GM19372 (cell line): ENCODE data around the gene CMSS1.

Source experiments
- ATAC-seq: cut with Tn5 transposase; IDR thresholded peaks from one replicate; pipeline ENCODE4 v1.9.1; 2021; ENCODE audit warnings: mild to moderate bottlenecking, low read depth, moderate library complexity; ENCODE audit not compliant: unreplicated experiment

CMSS1 gene

DNA sequence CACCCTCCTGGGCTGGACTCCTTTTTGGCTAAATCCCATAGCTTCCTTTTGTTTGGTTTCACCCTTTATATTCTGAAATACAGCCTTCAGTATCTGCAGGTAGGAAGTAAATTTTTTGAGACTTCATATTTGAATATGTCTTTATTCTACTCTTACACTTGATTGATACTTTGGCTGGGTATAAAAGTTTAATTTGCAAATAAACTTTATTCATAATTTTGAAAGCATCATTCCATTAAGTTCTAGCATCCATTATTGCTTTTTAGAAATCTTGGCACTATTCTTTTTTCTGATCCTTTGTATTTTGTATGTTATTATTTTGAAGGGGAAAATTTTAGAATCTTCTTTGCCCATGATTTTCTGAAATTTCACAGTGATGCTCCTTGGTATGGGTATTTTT lies 337.9 kb downstream of the CMSS1 start:
- no peak for ATAC-seq

DNA sequence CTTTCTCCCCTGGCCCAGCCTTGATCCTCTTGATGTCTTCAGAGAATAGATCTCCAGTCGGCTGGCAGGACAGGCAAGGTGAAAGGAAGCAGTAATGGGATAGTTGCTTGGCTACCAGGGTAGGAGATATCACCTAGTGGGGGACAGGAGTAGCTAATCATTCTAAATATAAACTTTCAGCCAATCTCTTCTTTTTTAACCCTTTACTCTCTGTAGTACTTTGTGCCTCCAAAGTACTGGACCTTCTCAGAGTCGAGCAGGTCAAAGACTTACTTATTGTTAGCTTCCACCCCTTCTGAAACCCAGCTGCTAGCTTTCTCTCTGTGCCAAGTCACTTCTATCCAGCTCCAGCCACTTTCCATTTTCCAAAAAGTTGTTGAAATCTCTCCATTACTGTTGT lies 340.0 kb downstream of the CMSS1 start:
- no peak for ATAC-seq

DNA sequence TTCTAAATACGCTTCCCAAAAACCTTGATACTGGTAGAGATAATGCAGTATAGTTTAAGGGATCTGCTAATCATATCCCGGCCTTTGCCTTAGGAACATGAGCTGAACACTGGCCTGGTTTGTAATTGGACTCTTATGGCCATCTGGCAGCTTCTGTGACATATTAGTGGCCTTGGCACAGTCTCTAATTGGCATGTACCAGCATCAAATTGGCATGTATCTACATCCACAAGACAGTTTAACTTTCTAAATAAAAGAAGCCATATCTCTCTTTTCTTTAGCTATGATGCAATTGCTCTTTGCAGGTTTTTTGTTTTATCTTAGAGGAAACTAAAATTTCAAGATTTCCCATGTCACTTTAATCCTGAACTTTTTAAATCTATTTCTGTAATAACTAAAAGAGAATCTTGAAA lies 341.3 kb downstream of the CMSS1 start:
- ATAC-seq: no peak

DNA sequence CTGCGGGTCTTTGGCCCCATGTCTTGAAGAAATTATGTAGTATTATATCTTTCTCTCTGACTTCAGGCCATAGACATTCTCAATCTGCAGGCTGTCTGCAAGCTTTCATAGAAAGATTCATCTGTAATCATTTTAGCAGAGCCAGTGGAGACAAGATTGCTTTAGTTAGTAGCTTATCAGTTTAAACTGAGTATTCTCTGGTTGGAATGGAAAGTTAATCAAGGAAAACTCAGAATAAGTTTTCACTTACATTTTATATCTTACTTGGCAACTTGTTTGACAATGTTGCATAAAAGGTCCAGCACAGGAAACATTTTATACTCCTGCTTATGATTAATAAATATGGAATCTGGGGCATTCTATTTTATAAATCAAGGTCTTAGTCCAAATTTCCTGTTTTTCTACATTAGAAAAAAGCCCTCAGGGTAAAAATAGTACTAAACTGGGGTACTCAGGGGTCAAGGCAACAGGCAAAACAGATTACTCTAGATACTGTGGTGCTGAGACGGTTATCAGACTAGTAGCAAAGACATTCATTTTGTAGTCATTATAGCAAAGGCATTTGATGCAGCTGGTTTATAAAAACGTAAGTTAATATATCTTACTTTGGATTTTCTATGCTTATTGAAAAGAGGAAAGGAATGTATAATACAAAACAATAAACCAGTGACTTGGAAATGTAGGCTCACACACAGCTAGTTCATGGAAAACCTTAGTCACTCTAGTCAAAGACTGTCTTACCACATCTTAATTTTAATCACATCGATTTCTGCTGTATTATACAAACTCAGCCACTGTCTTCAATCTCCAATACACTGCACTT lies 341.9 kb downstream of the CMSS1 start:
- ATAC-seq: no peak

DNA sequence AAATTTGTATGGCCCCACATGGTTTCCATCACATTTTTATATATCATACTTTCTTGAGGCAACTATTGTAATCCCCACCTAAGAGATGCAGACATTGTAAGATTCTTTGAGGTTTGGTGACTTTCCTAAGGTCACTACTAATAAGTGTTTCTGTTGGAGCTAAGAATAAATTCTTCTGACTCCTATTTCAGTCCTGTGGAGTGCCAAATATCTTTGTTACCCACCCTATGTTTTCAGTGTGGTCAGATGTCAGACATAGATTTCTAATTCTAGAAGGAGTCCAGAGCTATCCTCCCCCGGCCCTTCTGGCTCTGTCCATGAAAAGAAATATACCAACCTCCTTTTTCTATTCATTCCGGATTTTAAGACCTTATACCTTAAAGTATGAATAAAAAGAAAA lies 342.9 kb downstream of the CMSS1 start:
- ATAC-seq: no peak

DNA sequence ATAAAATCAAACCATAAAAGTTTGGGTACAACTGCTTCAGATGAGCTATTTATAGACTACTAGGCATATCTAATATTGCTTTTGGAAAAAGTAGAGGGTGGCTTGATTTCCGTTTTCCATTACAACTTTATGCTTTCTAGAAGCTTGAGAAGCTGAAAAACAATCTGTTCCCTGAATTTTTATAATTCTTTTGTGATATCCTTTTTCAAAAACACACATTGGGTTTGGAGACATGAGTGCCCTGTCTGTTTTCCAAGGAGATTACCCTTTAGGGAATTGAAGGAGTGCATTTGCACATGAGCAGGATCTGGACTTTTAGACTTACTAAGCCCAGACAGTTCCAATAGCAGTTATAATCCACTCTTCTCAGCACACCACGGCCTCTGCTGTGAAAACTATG lies 346.1 kb downstream of the CMSS1 start:
- no peak for ATAC-seq

DNA sequence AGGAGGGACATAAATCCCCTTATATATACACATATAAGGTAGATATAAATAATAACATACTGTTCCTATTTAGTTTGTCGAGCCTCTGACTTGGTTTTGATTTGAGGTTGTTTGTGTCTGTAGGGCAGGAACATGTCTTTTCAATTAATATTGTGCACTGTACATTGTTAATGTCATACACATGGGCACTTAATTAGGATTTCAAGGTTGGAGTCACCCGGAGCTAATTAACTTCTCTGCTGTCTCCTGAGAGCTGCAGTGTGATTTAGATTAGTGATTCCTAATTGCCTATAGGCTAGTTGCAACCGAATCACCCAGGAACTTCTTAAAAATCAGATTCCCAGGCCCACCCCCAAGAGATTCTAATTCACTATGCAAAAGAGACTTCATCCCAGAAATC lies 347.1 kb downstream of the CMSS1 start:
- no peak for ATAC-seq

DNA sequence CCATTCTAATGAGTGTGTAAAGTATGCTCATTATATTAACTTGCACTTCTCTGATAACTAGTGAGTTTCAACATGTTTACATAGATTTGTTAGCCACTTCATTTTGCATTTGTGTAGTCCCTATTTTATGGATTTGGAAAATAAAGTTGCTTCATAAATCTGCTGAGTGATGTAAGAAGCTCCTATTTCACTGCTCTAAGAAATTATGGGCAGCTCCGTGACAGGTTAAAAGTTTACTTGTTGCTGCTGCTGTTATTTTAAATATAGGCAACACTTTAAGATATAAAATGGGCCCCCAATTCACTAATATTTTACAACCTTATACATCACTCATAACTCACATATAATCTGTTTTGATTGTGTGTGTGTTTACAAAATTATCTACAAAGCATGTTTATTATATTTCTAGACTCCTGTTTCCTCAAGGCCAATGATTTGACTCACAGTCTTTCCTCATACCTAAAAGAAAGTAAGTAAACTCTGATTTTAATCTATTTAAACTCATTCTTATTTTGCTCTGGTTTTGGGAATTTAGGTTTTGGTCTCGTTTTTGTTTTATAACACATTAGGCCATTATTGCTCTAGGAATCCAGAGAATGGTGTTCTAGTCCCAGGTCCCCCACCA lies 348.4 kb downstream of the CMSS1 start:
- ATAC-seq: no peak

DNA sequence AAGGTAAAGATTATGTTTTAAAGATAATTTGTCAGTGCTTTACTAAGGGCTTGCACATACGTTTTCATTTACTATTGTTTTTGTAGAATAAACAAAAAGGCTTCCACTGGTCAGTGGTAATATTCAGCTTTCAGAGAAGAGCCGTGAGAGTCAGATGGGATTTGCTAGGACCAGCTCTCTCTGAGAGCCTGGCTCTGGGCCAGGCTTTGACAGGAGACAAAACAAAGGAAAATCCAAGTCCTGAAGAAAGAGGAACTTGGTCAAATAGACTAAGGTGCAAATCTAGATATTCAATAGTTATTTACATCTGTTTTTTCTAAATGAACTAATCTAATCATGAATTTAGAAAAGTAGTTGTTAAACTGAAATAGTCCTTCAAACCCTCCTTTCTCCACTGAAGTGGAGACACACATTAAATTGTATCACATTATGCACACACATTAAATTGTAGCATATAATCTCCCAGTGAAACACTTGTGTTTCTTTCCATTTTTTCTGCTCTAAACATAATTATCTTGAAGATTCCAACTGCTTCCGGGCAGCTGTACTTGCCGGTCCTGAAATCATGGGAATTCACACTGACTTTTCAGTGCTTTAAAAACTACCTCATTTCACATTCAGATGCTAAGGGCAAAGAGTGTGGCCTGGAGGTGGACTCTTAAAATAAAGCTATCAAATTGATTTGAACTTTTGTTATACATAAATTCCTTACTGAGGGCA lies 351.7 kb downstream of the CMSS1 start:
- ATAC-seq: no peak

DNA sequence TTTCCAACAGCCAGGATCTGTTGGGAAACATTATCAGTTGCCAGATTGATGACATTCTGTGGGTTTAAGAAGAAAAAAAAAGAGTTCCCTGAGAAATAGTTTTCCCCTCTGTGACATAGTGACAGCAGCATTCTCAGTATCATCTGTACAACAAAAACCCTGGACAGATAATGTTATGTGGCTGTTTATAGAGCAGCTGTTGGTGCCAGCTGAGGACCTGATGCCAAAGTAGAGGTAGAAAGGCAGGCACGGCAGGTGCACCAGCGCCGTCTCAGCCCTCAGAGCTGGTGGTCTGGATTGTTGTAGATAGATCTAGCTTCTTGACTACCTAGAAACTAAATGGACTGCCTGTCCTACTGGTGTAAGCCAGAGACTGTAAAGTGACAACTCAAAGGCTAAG lies 352.8 kb downstream of the CMSS1 start:
- no peak for ATAC-seq

DNA sequence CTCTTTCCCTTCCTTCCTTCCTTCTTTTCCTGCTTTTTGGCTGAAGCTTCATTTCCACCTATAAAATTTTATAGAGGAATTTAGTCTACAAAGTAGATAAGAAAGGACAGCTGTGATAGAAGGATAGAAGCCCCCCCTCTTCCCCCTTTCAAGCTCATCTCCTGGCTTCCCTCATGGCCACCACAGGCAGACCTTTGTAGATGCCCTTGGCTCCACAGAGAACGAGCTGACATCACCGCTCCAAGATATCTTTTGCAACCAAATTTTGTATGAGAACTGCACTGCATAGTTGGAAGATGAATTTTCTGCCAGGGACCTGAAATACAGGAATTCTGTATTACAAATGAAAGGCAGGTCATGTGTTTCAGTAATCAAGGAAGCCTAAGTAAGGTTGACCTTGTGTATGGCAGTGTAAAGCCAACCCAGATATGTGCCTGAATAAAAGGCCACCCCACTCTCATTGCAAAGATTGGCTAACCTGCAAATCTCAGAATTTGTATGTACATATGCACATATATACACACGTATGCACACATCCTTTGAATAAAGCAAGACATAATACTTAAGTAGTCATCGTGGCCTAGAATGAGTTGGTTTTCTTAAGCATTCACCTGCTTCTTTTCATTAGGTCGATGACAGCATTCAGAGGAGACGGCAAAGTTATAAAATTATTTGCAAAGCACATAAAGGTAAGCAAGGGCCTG lies 353.7 kb downstream of the CMSS1 start:
- ATAC-seq: no peak

DNA sequence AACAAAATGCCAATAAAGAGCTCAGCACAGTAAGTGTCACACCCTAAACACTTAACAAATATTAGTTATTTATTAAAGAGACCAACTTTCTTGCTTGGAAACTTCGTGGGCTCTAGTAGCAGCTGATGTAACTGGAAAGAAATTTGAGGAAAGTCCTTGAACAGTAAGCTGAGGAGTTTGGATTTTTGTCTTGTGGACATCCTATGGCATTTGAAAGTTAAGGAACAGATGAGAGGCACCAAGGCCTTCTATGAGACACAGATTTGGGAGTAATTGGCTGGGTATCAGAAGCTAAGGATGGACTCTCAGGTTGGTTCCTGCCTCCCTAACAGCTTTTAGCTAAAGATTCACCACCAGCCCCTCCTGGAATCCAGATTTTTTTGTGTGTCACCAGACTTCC lies 356.3 kb downstream of the CMSS1 start:
- ATAC-seq: no peak

DNA sequence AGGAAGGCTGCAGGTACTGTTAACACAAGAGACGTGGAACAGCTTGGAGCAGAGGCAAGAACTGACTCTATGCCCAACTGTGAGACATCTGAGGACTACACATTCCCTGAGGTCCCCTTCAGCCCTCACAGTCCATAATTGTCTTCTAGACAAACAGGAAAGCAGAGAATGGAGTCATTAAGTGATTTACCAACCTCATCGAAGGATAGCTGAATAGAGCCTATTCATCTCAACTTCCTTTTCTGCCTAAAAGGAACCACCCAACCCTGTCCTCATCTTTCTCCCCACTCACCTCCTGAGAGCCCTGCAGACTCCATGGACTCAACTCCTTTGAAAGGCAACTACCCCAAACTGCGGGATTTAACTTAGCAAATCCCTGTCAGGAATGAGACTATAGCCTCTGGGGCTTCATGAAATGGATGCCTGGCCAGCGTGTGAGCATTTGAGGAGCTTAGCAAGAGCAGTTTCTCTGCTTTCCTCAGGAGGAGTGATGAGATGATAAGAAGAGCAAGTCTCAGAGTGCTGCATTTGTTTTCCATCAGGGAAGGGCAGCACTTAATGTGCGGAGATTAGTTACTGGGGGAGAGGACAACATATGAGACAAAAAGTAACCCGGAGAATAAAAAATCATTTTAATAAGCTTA lies 358.1 kb downstream of the CMSS1 start:
- no peak for ATAC-seq

DNA sequence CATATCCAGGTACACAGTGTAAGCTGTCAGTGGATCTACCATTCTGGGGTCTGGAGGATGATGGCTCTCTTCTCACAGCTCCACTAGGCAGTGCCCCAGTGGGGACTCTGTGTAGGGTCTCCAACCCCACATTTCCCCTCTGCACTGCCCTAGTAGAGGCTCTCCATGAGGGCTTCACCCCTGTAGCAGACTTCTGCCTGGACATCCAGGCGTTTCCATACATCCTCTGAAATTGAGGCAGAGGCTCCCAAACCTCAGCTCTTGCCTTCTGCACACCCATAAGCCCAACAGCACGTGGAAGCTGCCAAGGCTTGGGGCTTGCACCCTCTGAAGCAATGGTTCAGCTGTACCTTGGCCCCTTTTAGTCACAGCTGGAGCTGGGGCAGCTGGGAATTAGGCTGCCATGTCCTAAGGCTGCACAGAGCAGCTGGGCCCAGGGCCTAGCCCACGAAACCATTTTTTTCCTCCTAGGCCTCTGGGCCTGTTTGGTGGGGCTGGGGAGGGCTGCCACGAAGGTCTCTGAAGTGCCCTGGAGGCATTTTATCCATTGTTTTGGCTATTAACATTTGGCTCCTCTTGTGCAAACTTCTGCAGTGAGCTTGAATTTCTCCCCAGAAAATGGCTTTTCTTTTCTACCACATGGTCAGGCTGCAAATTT lies 362.2 kb downstream of the CMSS1 start:
- no peak for ATAC-seq

DNA sequence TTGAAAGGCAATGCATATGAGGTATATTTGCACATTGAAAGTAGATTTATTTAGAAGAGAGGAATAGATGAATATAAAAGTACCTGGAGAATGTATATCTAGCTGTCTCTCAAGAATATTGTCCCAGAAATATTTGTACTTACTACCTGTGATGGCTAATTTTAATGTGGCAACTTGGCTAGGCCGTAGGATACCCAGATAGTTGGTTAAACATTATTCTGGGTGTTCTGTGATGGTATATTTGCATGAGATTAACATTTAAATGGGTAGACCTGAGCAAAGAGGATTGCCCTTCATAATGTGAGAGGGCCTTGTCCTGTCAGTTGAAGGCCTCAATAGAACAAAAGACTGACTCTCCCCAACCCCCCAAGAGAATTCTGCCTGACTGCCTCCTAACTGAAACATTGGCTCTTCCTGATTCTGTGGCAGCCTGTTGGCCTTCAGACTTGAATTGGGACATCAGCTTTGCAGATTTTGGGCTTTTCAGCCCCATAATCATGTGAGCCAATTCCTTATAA lies 366.0 kb downstream of the CMSS1 start:
- no peak for ATAC-seq

DNA sequence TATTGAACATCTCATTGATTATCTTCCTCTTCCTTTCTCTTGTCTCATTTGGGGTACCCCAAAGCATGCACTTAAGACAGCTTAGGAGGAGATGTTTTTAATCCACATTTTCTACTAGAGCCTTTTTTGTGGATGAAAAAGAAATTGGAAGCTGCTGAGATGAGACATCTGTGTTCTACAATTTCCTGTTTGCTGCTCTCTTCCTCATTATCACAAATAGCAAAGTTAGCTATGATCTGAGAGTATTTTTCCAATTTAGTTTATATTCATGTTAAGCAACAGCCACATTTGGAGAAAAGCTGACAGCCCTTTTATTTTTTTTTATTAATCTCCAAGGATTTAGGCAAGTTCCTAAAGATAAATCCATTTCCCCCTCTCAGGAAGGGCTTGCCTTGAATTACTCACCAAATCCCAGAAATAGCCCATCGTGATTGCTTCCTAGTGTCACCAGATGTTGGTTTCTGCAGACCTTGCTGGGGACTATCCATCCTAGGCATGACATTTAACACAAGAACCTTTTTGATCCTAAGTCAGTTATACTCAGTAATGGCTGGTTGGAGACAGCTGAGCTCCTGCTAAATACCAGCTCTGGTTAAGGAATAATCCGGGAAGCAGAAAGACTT lies 367.4 kb downstream of the CMSS1 start:
- ATAC-seq: no peak

DNA sequence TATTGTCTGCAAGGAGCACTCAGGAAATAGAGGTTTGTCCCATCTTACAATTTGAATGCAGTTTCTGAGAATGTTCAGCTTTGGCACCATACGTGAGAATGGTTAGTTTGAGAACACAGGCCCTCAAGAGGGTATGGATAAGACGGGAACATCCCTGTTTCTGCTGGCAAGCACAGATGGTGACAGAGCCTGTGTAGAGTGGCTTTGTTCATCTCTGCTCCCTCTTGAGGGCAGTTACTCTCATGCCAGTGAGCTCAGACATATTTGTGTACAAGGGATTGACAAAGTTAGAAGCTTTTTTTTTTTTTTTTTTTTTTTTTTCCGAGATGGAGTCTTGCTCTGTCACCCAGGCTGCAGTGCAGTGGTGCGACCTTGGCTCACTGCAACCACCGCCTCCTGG lies 368.2 kb downstream of the CMSS1 start:
- no peak for ATAC-seq

DNA sequence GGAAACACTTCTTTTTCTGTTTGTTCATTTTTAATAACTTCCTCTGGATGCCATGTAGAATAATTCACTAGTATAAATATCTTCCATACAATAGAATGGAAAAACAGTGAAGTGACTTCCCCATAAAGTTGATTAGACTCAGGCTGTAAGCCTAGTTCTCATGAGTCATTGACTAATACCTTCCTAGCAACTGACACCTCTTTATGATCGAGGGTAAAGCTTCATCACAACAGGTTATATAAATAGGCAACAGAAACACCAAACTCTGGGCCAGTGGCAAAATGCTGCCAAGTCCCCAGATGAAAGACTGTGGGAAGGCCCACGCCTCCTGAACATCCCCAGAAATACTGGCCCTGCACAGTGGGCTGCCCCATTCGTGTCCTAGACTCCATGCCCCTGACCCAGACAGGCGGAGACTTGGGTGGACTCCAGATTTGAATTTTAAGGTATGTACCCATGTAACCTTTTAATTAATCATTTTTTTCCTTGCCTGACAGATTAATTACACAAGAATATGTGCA lies 371.8 kb downstream of the CMSS1 start:
- no peak for ATAC-seq

DNA sequence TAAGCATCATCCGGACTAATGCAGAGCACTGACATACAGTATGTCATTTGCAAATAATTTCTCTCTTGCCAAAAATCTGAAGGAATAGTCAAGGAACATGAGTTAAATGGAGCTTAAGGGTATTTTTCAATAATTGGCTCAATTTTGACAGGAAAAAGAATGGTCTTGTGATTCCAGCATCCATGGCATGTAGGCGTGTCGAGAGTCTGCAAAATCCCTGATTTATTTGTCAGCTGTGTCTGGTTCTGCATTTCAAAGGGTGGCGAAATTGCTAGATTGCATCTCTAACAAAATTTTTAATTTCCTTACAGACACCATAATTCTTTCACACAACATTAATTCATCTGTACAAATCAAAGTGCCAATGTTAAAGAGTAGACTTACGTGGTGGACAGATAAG lies 377.7 kb downstream of the CMSS1 start:
- ATAC-seq: no peak
